Measurements from ENCODE around the gene WARS2.

The WARS2 gene

DNA sequence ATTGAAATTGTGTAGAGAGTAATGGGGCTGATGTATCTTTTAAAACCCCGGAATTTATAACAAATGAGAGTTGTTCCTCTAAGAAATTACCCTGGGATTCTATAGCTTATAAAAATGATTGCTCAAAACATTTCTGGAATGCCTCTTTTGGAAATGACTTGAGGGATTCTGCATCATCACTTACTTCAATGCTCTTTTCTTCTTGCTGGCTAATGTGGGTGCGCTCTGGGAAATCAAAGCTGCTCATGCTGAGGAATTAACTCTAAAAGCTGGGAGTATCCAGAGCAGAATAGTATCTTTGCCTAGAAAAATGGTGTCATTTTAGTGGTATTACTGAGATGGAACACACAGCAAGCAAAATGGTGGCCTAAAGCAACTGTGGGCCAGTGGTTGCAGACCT, 129.3 kb downstream of the WARS2 start:
- DNase-seq, result no peak

GRCh38 chr1:119010201-119010600, 130.3 kb downstream of the WARS2 start:
- no peak for DNase-seq

GRCh38 chr1:119009312-119009655, 131.2 kb downstream of the WARS2 start:
- DNase-seq, result no peak

DNA sequence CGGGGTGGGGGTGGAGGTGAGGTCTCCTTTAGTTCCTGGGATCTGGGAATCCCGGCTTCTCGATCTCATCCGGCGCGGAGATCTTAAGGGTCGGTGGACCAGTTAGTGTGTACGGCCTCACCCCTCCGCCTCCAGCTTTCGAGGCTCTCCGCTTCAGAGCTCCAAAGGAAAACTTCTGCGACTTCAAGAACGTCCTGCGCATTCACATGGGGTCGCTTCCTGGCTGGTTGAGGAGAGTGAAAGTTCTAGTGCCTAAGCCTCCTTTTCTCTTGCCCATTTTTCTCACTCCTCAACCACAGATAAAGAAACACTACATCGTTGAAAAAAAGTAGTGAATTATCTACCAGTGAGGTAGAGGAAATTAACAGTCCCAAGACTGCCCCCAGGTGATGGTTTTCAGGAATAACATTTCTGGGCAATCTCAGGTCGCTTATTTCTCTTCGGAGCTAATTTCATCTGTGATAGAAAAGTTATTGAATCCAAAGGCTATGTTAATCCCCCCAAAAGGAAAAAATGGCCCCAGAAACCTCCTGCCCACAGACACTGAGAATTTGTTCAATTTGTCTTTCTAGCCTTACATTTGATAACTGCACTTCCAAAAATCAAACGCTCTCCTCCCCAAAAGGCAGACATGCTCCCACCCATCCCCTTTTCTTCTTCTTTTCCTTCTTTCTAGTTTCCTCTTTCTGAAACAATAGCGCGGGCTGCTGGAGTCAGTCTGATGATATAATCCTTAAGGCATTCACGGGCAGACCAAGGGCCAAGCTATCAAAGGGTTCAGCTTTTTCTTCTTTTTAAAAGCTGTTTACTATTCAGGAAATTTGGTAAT, 131.8 kb downstream of the WARS2 start:
- no peak for DNase-seq

DNA sequence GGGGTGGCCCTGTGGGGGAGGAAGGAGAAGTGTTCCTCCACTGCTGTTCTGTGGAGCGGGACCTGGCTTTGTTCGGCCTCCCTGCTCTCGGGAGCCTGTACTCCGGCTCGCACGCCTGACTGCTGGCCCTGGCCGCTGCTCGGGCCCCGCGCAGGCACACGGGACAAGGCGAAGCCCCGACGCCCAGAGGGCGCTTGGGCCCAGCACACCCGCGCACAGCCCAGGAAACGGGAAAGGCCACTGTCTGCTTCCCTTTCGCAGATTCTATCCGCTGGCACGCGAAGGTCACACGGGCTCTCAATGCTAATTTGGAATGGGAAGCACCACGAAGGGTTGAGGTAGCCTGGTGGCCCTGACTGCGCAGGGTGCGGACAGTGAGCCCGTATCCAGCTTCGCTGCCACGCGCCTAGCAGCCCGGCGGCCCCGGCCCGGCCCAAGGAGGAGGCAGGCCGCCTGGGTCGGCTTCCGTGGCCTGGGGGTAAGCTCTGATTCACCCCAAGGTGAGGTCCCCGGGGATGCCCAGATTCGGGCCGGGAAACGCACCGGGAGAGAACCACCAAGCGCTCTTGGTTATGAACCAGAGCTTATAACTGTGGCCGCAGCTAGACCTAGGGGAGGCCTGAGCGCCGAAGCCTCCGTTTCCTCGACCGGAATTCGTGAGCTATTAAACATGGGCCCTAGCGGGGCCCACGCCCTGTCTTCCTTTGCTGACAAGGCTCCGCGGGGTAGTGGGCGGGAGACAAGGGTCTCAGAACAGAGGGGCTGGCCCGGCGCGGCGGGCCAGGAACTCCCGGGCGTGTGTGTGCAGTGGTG, 132.6 kb downstream of the WARS2 start:
- no peak for DNase-seq

DNA sequence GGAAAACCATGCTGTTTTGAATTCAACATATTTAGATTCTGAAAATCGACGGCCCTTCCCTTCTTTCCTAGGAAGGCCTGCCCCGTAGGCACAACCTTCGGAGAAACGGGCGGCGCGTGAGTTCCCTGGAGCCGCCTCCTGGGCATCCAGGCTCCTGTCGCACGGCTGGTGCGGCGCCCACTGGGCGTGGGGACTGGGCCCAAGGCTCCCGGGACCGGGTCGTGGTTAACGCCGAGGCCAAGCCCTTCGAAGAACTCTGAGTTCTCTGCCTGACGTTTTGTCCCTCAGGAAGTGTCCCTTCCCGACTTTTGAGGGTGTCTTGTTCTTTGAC, 133.1 kb downstream of the WARS2 start:
- DNase-seq, result no peak

DNA sequence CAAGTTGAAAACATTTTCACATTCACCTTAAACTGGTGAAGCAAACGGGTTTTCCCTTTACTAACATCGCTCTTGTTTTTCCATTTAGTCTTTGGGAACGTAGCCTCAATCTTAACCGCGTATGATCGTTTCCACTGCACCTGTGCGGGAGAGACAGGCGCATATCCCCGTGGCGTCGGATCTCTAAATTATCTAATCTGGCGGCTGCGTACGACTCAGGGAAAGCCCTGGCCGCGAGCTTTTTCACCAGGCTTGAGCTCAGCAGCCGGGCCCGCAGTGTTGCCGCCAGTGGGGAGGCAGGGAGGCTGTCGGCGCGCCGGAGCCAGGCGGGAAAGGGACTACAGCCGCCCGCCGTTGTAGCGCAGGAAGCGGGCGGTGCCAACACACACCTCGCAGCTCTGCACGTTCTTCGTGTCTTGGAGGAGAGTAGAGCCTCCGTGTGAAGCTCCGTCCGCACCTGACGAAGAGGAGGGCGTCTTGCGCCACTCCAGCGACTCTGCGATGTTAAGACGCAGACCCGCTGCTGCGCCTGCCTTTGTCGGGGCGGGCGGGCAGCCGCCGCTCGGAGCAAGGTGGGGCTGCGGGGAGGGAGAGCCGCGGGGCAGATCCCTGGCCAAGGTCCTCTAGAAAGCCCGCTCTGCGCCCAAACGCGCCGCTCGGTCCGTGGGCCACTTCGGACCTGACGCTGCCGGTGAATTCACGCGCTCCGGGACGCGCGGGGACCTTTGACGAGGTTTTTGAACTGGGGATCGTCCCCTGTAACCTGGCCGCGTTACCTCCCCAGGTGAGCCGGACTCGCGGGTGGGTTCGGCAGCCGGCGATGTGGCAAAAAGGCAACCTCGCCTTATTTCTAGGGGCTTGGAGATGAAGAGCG, 133.8 kb downstream of the WARS2 start:
- DNase-seq, result no peak

- no peak for DNase-seq
Observed at GRCh38 chr1:119005724-119006405, 134.6 kb downstream of the WARS2 start.

DNA sequence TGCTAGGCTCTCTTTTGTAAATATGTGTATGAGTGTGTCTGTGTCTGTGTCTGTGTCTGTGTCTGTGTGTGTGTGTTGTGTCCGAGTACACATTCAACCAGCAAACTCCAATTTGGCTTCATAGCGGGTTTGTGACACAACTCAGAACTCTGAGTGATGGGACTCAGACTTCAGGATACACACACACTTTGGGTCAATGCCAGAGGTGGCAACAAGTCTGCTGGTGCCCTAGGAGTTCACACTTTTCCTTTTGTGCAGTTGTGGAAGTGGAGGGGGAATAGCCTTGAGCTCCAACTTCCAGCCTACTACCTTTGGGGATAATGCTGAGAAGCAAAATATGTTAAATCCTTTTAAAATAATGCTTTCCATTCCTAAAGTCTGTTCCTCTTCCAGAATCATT, 135.7 kb downstream of the WARS2 start:
- DNase-seq, result no peak

DNA sequence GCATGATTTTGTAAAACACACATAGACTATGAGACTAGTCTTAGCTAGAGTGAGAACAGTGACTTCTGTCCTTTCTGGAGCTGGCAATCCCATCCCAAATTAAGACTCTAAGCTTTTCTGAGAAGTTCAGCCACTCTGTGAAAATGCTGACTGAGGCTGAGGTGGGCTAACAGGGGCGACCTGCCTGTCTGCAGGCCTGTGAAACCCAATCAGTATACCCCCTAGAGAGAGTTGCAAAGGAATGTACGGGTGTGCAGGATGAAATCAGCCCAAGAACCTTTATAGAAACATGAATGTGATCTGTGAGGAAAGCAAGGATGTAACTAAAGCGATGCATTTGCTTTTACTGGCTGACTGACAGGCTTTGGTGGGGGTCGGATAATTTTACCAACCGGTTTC, 136.3 kb downstream of the WARS2 start:
- DNase-seq, result no peak

GRCh38 chr1:119003413-119004128, 136.9 kb downstream of the WARS2 start:
- no peak for DNase-seq

DNA sequence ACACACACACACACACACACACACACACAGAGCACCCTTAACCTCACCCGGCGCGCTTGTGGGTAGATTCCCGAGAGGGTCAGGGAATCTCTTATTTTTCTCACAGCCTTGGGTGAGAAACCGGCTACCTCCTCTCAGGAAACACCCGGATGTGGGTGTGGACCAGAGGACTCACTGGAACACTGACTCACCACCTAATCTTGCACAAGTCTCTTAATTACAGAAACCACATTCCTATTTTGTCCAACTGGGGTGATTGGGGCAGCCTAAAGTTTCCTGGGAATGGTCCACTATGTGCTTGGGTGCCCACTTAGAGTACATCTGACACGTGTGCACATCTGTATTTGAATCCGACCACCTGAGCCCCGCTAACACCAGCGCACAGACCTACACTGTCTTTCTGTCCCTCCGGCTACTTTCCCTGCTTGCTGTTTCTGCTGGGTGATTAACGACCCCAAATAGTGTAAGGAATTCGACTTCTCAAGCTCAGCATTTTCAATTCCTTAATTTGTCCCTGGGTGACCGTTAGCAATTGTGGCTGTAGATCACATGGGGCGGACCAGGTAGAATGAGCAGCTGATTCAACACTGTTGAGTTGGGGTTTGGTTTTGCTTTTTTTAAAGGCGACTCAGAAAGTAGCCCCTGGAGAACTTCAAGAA, 138.3 kb downstream of the WARS2 start:
- DNase-seq, result no peak

DNA sequence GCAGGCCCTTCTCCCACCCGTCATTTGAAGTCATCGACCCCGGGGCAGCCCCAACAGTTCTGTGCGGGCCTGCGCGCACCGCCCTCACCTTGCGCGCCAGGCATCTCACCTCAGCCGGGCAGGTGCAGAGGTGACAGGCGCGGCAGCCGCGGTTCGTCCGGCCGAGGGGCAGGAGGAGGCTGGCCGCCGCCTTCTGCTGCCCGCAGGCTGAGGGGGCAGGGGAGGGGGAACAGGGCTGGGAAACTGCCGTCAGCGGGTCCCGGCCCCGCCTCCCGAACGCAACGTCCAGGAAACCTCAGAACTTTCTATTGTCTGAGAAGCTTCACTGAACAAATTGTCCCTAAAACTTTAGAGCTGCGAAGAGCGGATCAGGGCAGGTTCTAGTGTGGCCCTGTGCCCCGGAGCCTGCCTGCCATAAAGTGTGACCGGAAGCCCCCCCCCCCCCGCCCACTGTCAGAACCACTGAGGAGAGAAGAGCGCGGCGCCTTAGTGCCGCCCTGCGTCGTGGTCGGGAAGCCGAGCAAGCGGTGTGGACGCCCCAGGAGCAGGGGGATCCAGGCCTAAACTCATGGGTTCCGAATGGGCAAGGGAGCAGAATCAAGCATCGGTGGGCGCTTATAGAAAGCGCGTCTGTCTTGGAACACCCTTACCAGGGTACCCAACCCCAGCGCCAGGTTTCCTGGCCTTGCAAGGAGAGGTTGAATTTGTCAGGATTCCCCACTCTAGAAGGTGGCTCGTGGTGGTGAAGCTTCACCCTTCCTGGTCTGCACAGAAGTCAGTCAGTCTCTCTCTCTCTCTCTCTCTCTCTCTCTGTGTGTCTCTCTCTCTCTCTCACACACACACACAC, 139.0 kb downstream of the WARS2 start:
- no peak for DNase-seq

- DNase-seq, result no peak
Observed at GRCh38 chr1:119000371-119001180, 139.9 kb downstream of the WARS2 start.

DNA sequence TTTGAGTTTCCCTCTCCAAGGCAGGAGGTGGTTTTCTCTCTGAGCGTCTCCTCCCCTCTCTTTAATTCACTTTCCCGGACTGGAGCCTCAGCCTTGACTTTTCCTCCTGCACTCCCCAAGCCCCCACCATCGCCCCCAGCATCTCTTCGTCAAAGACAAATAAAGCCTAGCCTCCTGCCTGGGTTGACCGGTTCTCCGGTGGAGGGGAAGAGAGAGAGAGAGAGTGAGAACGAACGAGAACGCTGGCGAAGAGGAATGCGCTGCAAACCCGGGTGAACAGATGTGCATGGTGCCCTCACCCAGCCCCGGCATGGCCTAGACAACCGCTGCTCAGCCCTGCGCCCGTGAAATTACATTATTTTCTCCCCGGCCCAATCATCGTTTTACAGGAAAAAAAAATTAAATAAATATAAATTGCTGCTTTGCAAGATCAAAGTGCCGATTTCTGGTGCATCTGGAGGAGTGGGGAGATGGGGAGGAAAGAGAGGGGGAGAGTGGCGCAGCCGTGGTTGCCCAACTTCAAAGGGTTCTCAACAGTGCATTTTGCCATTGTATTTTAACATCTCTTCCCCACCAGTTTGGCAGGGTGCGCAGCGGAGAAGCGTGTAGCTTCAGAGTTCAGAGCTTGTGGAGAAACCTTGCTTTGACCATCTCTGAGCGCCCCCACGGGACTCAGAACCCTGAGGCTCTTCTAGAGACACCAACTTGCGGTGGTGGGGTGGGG, 140.9 kb downstream of the WARS2 start:
- DNase-seq, result no peak

DNA sequence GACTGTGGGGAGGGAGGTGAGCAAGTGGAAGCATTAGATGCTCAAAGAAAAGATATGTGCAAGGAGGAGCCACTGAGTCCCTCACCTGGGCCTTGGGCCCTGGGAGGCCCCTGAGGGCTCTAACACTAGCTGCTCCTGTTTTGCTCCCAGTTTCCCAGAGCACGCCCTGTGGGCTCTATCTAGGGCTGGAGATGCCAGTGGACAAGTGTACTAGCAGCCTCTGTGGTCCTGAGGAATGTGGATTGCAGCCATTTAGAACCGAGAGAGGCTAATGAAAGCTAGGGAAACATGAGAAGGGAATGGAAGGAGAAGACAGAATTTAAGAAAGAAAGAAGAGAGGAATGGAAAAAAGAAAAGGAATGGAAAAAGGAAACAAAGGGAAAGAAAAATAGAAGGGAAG, 142.3 kb downstream of the WARS2 start:
- no peak for DNase-seq

DNA sequence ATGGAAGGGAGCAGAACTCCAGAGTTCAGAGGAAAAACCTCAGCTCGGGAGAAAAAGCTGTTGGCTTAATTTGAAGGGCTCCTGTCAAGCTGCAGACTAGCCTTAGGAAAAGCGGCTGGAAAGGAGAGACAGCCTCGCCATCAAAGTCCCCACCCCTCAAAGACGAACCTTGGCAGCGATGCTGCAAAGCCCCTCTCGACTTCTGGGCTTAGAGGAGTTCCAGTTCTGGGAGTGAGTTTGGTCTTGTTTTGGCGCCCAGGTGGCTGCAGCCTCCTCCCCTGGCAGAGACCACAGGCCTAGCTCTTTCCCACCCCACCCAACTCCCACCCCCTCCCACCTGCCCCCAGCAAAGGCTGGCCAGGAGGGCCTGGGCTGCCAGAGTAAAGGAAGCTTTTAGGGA, 143.2 kb downstream of the WARS2 start:
- DNase-seq, result no peak

- no peak for DNase-seq
Observed at GRCh38 chr1:118995312-118996016, 145.0 kb downstream of the WARS2 start.

- no peak for DNase-seq
Observed at GRCh38 chr1:118993700-118994026, 146.8 kb downstream of the WARS2 start.
